HepG2 (cell line): Measurements from ENCODE around the gene MTSS2. TPM values are rescaled to one million over a fixed set of nuclear protein-coding genes. Genes with fewer than 3 reads are reported as not detected.

Source experiments
- ATAC-seq: fragments of 200-7000 bp; cut with Tn5 transposase; 3 replicates; pipeline ENCODE4 v1.9.1; 2020; ENCODE audit warnings: mild to moderate bottlenecking, moderate library complexity
- BruUV-seq: library from RNA; stranded (reverse); fragments of 400-500 nt; replicated peaks from 2 replicates; lab custom pipeline; 2021; lab: Mats Ljungman, UMichigan
- CTCF ChIA-PET: fragments of 300-600 bp; formaldehyde crosslinking; extraction: SDS; loops from one replicate; lab custom pipeline; 2021; ENCODE audit warnings: low total read pairs, inconsistent platforms, low intra/inter-chr PET ratio; lab: Yijun Ruan, JAX
- POLR2A ChIA-PET: fragments of 350-600 bp; sonication (Branson Sonifier 250); formaldehyde crosslinking; loops from one replicate; lab custom pipeline; 2020; ENCODE audit warnings: antibody characterized with exemption, inconsistent platforms; lab: Yijun Ruan, JAX
- DNase-seq: peaks from one replicate; pipeline ENCODE4 v3.0.0-alpha.2; 2015; ENCODE audit warnings: low spot score
- FAIRE-seq: peaks from 3 replicates; lab custom pipeline; 2011; peaks lifted over from hg19 to GRCh38; lab: Jason Lieb, UNC
- H2AFZ ChIP-seq: one replicate; pipeline ENCODE4 v1.6.1; 2011; ENCODE audit warnings: low read length, inconsistent platforms
- H3K27ac ChIP-seq: fragments of 300-600 bp; 3 replicates; pipeline ENCODE4 v1.8.0; 2011; ENCODE audit warnings: mixed run types, mild to moderate bottlenecking, mixed read lengths, low read length, inconsistent platforms; ENCODE audit not compliant: insufficient read depth; ENCODE audit errors: extremely low read length
- H3K27me3 ChIP-seq, 2 experiments: fragments of 200-600 bp in 1 of 2; 2 replicates in 1 of 2; 3 replicates in 1 of 2; pipeline versions ENCODE4 v1.6.0 to v1.8.0; 2011; ENCODE audit warnings: low read length in 2 of 2, mild to moderate bottlenecking in 2 of 2, moderate library complexity in 2 of 2, inconsistent platforms in 1 of 2; ENCODE audit not compliant: insufficient read depth in 2 of 2, control insufficient read depth in 1 of 2
- H3K36me3 ChIP-seq, 2 experiments: fragments of 200-600 bp in 1 of 2; replicated peaks in 1 of 2; 2 replicates in 1 of 2; 3 replicates in 1 of 2; pipeline versions ENCODE4 v1.5.1 to v1.8.0; 2011; ENCODE audit warnings: low read length in 2 of 2, inconsistent platforms in 1 of 2; ENCODE audit not compliant: insufficient read depth in 2 of 2, control insufficient read depth in 1 of 2
- H3K4me1 ChIP-seq: 2 replicates; pipeline ENCODE4 v1.5.1; 2012; ENCODE audit warnings: low read length, inconsistent platforms; ENCODE audit not compliant: insufficient read depth
- H3K4me2 ChIP-seq: 2 replicates; pipeline ENCODE4 v1.6.0; 2011; ENCODE audit warnings: low read depth, low read length, inconsistent platforms
- H3K4me3 ChIP-seq, 3 experiments: fragments of 200-600 bp in 1 of 3; sonication (generic), shearing (Covaris generic) in 1 of 3; replicated peaks in 1 of 3; 2 replicates each; pipeline ENCODE4 v1.5.1; 2011 to 2016; ENCODE audit warnings: low read length in 3 of 3, inconsistent platforms in 2 of 3, low read depth in 2 of 3, mild to moderate bottlenecking in 2 of 3, control low read depth in 1 of 3, mixed read lengths in 1 of 3; ENCODE audit not compliant: insufficient read depth in 1 of 3
- H3K79me2 ChIP-seq: one replicate; pipeline ENCODE4 v1.6.1; 2011; ENCODE audit warnings: low read length, inconsistent platforms; ENCODE audit not compliant: insufficient read depth
- H3K9ac ChIP-seq: 2 replicates; pipeline ENCODE4 v1.6.0; 2011; ENCODE audit warnings: mild to moderate bottlenecking, low read depth, low read length, inconsistent platforms; ENCODE audit not compliant: insufficient read depth
- H3K9me3 ChIP-seq: 2 replicates; pipeline ENCODE4 v1.5.1; 2012; ENCODE audit warnings: mild to moderate bottlenecking, low read length
- H4K20me1 ChIP-seq: 2 replicates; pipeline ENCODE4 v1.6.0; 2011; ENCODE audit warnings: inconsistent platforms, mild to moderate bottlenecking, low read length, moderate library complexity; ENCODE audit not compliant: insufficient read depth
- ESRRA ChIP-seq: sonication (generic); formaldehyde crosslinking; IDR thresholded peaks from 2 replicates; pipeline ENCODE4 v1.5.1; 2020; ENCODE audit warnings: mild to moderate bottlenecking, low read depth, missing genetic modification reagents
- KLF12 ChIP-seq: sonication (generic); formaldehyde crosslinking; IDR thresholded peaks from 2 replicates; pipeline ENCODE4 v1.4.0; 2020; ENCODE audit warnings: missing genetic modification reagents, borderline replicate concordance
- KMT2B ChIP-seq: IDR thresholded peaks from 2 replicates; pipeline ENCODE4 v1.6.1; 2016; ENCODE audit warnings: missing genetic modification reagents, missing compliant biosample characterization
- MIXL1 ChIP-seq: IDR thresholded peaks from 2 replicates; pipeline ENCODE4 v1.6.1; 2016
- POLR2A ChIP-seq, 2 experiments: IDR thresholded peaks; 2 replicates each; pipeline ENCODE4 v1.6.1; 2011; ENCODE audit warnings: low read depth in 2 of 2, low read length in 2 of 2, mild to moderate bottlenecking in 1 of 2, moderate library complexity in 1 of 2; ENCODE audit not compliant: insufficient read depth in 1 of 2
- SYNCRIP ChIP-seq: fragments of 200-400 bp; formaldehyde crosslinking; IDR thresholded peaks from 2 replicates; pipeline ENCODE4 v1.6.1; 2018; ENCODE audit warnings: mild to moderate bottlenecking, low read depth, low read length; ENCODE audit not compliant: insufficient read depth
- ZMYM2 ChIP-seq: sonication (generic); formaldehyde crosslinking; IDR thresholded peaks from 2 replicates; pipeline ENCODE4 v1.8.0; 2022; ENCODE audit warnings: mild to moderate bottlenecking, missing genetic modification reagents
- ZNF10 ChIP-seq: sonication (generic); formaldehyde crosslinking; IDR thresholded peaks from 2 replicates; pipeline ENCODE4 v1.4.0; 2020; ENCODE audit warnings: mild to moderate bottlenecking, low read depth, missing genetic modification reagents, borderline replicate concordance
- ZNF207 ChIP-seq: fragments of 450-650 bp; IDR thresholded peaks from 2 replicates; pipeline ENCODE4 v1.6.1; 2016; ENCODE audit warnings: antibody characterized with exemption, borderline replicate concordance
- ZNF232 ChIP-seq: sonication (generic); formaldehyde crosslinking; IDR thresholded peaks from 2 replicates; pipeline ENCODE4 v1.4.0; 2020; ENCODE audit warnings: missing genetic modification reagents, borderline replicate concordance
- ZNF333 ChIP-seq: sonication (generic); formaldehyde crosslinking; IDR thresholded peaks from 2 replicates; pipeline ENCODE4 v1.4.0; 2020; ENCODE audit warnings: mild to moderate bottlenecking, missing genetic modification reagents, borderline replicate concordance
- ZNF430 ChIP-seq: sonication (generic); formaldehyde crosslinking; IDR thresholded peaks from 2 replicates; pipeline ENCODE4 v1.9.0; 2021; ENCODE audit warnings: mild to moderate bottlenecking, missing genetic modification reagents
- ZNF768 ChIP-seq: sonication (generic); formaldehyde crosslinking; IDR thresholded peaks from 2 replicates; pipeline ENCODE4 v1.4.0; 2020; ENCODE audit warnings: missing genetic modification reagents
- ZZZ3 ChIP-seq: sonication (generic); formaldehyde crosslinking; IDR thresholded peaks from 2 replicates; pipeline ENCODE4 v1.4.0; 2020; ENCODE audit warnings: missing genetic modification reagents, mild to moderate bottlenecking, borderline replicate concordance
- WGBS: methylation state at CpG from one replicate; pipeline ENCODE4 v1.1.6; 2017; ENCODE audit warnings: low lambda C conversion rate; 5-methylcytosine and 5-hydroxymethylcytosine counted together
- in situ Hi-C: cut with HindIII; loops from 2 replicates; pipeline ENCODE4 v1.10.0; 2017; ENCODE audit warnings: low pct_unique_long_range_greater_than_20kb; ENCODE audit not compliant: extremely low pct_ligation_motif_present
- intact Hi-C: fragments of 100-400 bp; cut with micrococcal nuclease; formaldehyde crosslinking; loops from one replicate; pipeline ENCODE4 v1.10.0; 2022; ENCODE audit not compliant: unreplicated experiment
- polyA plus RNA-seq, 8 experiments: library from polyadenylated mRNA; depleted of rRNA in 3 of 8; stranded (reverse) in 7 of 8; unstranded in 1 of 8; fragments of >200 nt; fragmentation: Illumina TruSeq in 4 of 8; extraction: Trizol in 4 of 8; gene quantifications; 2 replicates each; pipeline versions ENCODE4 v1.2.1 to v1.2.3, GENCODE V29; 2011 to 2016; ENCODE audit warnings: low read depth in 4 of 8, missing spikeins in 1 of 8, mixed read lengths in 1 of 8; ENCODE audit not compliant: insufficient read depth in 1 of 8
- total RNA-seq, 5 experiments: library from RNA; depleted of rRNA; stranded (reverse); fragments of >200 nt; fragmentation: Illumina TruSeq; extraction: Trizol; gene quantifications; 2 replicates each; pipeline ENCODE4 v1.2.3, GENCODE V29; 2016; ENCODE audit warnings: low read depth in 1 of 5
- TF ChIP-seq, protein P1 (sequence below): IDR thresholded peaks from 2 replicates; pipeline ENCODE4 v1.6.1; 2016; ENCODE audit warnings: mild to moderate bottlenecking
- TF ChIP-seq, protein P2 (sequence below): IDR thresholded peaks from 2 replicates; pipeline ENCODE4 v1.6.1; 2016; ENCODE audit warnings: low read depth
- TF ChIP-seq, protein P3 (sequence below): sonication (generic); formaldehyde crosslinking; IDR thresholded peaks from 2 replicates; pipeline ENCODE4 v1.5.0; 2020; ENCODE audit warnings: mild to moderate bottlenecking, missing genetic modification reagents
- TF ChIP-seq, protein P4 (sequence below): sonication (generic); formaldehyde crosslinking; IDR thresholded peaks from 2 replicates; pipeline ENCODE4 v1.8.0; 2023; ENCODE audit warnings: mild to moderate bottlenecking, missing genetic modification reagents

The MTSS2 gene
- total and polyA plus RNA-seq, 2 of the 13 experiments (the other 11 are each of a cell fraction or from before 2014, with no cell fraction given), result 132 to 242 TPM

DNA sequence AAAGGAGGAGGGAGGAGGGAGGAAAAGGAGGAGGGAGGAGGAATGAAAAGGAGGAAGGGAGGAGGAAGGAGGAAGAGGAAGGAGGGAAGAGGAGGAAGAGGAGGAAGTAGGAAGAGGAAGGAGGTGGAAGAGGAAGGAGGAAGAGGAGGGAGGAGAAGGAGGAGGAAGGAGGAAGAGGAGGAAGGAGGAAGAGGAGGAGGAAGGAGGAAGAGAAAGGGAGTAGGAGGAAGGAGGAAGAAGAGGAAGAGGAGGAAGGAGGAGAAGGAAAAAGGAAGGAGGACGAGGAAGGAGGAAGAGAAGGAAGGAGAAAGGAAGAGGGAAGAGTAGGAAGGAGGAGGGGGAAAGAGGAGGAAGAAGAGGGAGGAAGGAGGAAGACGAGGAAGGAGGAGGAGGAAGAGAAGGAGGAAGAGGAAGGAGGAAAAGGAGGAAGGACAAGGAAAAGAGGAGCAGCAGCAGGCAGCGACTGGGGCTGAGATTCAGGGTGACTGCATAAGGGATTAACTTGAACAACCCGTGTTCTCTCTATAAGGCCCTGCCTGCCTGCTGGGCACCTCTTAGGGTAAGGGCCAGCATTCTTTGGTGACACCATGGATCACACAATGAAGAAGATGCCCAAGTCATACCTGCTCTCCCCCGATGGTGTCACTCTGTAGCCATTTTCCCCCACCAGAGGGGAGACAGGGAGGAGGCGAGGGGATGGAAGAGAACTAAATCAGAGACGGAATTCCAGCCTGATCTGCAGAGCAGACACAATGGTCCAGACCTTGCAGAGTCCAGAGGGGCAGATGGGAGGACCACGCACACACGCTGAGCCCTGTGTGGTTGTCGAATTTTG lies 40.9 kb downstream of the MTSS2 start:
- 35% methylated on average over 10 of the region's 10 CpGs for WGBS
- DNase-seq (no peak), FAIRE-seq (peak; percentile 59), ATAC-seq (peak; percentile 51)
- in situ Hi-C loops (no loop called here), intact Hi-C loops (loop anchor here (5.0 kb wide), 1 partner anchor 68 kb away; no protein-coding TSS in a partner anchor)
- ChIA-PET POLR2A (no interaction called here), CTCF (interaction anchor here (1.3 kb wide), 1 partner anchor 125 kb away, joined by 6 read pairs; no protein-coding TSS in a partner anchor)
- Histone ChIP-seq H3K4me3 (no peak overlapping the region), H3K9me3 (no peaks in the 10 kb centered on the region), H4K20me1 (no peaks in the 10 kb centered on the region), H3K36me3 (no peaks in the 10 kb centered on the region), H3K9ac (no peak overlapping the region), H2AFZ (no peak overlapping the region), H3K27ac (no peak overlapping the region), H3K4me2 (no peak overlapping the region), H3K27me3 (peaks cover 10 to 46% of the 10 kb centered on the region in 2 experiments; a peak in 4 of 5 replicates), H3K4me1 (peaks cover 8% of the 10 kb centered on the region; the same call in 1 of the 2 replicates), H3K79me2 (no peaks in the 10 kb centered on the region)
- BruUV-seq, result no TSS peak
- TF ChIP-seq ZNF768 (peak; percentile 55; the same call in 1 of the 2 replicates), ZMYM2 (CRISPR knock-in tag) (no peak), MIXL1 (no peak), SYNCRIP (no peak), ZNF333 (no peak), KMT2B (no peak), POLR2A (IDR thresholded peaks at IDR 0.05; ENCODE audit: insufficient read depth in 1 of 2, low read depth in 2 of 2, low read length in 2 of 2) (no peak), ZNF10 (CRISPR knock-in tag) (no peak), ZNF430 (CRISPR knock-in tag) (no peak), KLF12 (CRISPR knock-in tag) (no peak), ZNF232 (no peak), ESRRA (CRISPR knock-in tag) (no peak), ZNF207 (no peak), ZZZ3 (CRISPR knock-in tag) (no peak)
- TF ChIP-seq, protein P1, sequence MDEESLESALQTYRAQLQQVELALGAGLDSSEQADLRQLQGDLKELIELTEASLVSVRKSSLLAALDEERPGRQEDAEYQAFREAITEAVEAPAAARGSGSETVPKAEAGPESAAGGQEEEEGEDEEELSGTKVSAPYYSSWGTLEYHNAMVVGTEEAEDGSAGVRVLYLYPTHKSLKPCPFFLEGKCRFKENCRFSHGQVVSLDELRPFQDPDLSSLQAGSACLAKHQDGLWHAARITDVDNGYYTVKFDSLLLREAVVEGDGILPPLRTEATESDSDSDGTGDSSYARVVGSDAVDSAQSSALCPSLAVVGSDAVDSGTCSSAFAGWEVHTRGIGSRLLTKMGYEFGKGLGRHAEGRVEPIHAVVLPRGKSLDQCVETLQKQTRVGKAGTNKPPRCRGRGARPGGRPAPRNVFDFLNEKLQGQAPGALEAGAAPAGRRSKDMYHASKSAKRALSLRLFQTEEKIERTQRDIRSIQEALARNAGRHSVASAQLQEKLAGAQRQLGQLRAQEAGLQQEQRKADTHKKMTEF, result no peak
- TF ChIP-seq, protein P2, sequence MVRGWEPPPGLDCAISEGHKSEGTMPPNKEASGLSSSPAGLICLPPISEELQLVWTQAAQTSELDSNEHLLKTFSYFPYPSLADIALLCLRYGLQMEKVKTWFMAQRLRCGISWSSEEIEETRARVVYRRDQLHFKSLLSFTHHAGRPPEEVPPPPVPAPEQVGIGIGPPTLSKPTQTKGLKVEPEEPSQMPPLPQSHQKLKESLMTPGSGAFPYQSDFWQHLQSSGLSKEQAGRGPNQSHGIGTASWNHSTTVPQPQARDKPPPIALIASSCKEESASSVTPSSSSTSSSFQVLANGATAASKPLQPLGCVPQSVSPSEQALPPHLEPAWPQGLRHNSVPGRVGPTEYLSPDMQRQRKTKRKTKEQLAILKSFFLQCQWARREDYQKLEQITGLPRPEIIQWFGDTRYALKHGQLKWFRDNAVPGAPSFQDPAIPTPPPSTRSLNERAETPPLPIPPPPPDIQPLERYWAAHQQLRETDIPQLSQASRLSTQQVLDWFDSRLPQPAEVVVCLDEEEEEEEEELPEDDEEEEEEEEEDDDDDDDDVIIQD (CRISPR knock-in tag), result no peak
- TF ChIP-seq, protein P3, sequence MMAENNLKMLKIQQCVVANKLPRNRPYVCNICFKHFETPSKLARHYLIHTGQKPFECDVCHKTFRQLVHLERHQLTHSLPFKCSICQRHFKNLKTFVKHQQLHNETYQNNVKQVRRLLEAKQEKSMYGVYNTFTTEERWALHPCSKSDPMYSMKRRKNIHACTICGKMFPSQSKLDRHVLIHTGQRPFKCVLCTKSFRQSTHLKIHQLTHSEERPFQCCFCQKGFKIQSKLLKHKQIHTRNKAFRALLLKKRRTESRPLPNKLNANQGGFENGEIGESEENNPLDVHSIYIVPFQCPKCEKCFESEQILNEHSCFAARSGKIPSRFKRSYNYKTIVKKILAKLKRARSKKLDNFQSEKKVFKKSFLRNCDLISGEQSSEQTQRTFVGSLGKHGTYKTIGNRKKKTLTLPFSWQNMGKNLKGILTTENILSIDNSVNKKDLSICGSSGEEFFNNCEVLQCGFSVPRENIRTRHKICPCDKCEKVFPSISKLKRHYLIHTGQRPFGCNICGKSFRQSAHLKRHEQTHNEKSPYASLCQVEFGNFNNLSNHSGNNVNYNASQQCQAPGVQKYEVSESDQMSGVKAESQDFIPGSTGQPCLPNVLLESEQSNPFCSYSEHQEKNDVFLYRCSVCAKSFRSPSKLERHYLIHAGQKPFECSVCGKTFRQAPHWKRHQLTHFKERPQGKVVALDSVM (CRISPR knock-in tag), result no peak
- TF ChIP-seq, protein P4, sequence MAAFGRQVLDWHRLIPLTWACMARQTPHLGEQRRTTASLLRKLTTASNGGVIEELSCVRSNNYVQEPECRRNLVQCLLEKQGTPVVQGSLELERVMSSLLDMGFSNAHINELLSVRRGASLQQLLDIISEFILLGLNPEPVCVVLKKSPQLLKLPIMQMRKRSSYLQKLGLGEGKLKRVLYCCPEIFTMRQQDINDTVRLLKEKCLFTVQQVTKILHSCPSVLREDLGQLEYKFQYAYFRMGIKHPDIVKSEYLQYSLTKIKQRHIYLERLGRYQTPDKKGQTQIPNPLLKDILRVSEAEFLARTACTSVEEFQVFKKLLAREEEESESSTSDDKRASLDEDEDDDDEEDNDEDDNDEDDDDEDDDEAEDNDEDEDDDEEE (CRISPR knock-in tag), result 0 out of 2 replicates have a peak, but pooled peaks have one; percentile 64
